COLO829 (cell line): ENCODE results near the gene LIN7B.
A peak's percentile ranks its signal among the peaks of the same experiment; 100 is the strongest.
"Not testable (repeated sequence)": the region's sequence is repeated elsewhere in the genome, so short reads cannot be mapped to it uniquely, and the experiment has no call there.

Experiments used
- DNase-seq: peaks from one replicate; pipeline ENCODE4 v3.0.0; 2012; ENCODE audit warnings: low spot score

Gene LIN7B

DNA sequence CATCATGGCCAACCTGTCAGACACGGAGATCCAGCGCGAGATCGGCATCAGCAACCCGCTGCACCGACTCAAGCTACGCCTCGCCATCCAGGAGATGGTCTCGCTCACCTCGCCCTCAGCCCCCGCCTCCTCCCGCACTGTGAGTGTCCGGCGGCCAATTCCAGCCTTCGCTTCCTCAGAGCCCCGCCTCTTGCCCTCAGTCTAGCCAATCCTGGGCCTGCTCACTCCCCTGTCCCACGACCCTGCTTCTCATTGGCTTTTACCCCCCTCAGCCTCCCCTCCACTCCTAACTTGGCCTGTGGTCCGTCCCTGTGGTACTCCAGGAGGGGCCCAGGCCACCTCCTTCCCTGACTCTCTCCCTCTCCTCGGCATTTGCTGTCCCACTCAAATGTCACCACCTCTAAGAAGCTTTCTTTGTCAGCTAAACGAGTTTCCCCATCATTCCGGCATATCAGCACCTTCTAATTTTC is 28.7 kb downstream of the LIN7B start:
- no peak for DNase-seq

DNA sequence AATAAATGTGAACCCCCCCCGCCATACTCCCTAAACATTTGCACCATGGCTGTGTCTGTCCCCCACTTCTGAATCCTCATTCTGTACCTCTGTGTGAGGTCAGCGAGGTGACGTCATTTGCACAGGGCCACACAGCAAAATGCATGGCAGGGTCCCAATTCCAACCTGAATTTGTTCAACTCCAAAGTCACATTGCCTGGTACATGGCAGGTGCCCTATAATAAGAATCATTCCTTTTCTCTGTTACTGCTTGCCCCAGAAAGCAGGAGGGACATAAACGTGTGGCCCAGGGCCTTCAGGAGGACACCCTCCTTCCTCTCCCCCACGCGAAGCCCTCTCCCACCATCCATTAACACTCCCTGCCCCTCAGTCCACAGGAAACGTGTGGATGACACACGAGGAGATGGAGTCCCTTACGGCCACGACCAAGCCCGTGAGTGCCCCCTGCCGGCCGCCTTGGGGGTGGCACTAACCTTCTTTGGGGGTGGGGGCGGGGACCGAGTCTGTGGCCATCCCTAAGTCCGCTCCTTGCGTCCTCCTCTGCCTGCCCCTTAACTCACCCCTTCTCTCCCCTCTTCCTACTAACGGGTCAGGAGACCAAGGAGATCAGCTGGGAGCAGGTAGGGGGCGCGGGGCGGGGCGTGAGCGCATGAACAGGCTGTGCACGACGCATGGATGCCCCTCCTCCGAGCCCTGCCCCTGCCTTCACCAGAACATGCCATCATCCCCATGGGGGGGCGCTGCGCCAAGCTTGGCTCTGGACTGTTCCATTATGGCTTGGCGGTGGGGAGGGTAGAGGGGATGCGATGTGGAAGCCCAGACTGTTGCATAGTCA is 31.6 kb downstream of the LIN7B start:
- peak; percentile 77 for DNase-seq

DNA sequence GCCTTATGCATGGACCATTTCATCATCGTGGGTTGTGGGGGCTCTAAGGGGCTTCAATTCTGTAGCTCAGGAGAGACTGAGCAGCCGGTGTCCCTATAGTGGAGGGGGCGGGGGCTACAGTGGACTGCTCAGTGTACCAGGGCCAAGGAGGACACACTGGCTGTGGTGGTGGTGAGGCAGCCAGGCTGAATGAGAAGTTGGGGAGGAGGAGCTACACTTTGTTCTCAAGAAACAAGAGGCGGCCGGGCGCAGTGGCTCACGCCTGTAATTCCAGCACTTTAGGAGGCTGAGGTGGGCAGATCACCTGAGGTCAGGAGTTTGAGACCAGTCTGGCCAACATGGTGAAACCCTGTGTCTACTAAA is 32.2 kb downstream of the LIN7B start:
- DNase-seq: not testable (repeated sequence)

GRCh38 chr19:49148044-49148682 is 34.0 kb downstream of the LIN7B start:
- DNase-seq: no peak

DNA sequence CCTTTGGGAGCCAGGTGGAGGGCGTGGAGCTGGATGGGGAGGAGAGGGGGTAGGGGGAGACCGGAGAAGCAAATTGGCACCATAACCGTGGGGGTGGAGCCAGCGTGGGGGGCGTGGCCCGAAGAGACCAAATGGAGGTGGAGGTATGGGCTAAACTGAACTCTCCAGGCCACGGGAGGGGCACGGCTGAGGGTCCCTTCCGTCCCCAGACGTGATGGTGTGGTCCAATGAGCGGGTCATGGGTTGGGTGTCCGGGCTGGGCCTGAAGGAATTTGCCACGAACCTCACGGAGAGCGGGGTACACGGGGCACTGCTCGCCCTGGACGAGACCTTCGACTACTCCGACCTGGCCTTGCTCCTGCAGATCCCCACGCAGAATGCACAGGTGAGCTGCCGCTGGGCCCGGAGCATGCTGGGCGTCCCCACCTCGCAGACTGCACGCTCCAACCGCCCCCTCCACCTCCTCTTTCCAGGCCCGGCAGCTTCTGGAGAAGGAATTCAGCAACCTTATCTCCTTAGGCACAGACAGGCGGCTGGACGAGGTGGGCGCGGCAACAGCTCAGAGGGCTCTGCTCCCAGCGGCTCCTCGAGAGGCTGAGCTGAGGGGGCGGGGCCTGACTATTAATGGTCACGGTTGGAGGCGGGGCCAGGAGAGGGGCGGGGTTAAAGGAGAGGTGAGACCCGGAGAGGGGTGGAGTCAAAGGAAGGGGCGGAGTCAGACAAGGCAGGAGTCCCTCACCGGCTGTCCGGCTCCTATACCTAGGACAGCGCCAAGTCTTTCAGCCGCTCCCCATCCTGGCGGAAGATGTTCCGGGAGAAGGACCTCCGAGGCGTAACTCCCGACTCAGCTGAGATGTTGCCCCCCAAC is 34.8 kb downstream of the LIN7B start:
- peak; percentile 99 for DNase-seq

DNA sequence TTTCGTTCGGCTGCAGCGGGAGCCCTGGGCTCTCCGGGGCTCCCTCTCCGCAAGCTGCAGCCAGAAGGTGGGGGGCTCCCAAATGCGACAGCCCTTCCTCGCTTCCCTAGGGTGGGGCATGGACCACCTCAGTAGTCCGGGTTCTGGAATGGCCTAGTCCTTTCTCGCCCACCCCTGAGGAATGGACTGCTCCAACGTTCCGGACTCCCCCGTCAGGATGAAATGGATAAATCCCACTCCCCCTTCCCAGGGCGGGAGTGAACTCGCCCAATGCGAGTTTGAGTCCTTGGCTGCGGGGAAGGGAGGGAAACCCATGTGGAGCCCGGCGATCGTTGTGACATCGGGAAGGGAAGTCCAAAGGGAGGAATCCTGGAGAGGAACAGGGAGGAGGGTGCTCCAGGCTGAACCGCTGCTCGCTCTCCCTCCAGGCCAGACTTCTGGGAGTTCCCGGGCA is 35.5 kb downstream of the LIN7B start:
- peak; percentile 89 for DNase-seq

- peak; percentile 86 for DNase-seq
These were observed 36.2 kb downstream of the LIN7B start for GRCh38 chr19:49150106-49150943.

DNA sequence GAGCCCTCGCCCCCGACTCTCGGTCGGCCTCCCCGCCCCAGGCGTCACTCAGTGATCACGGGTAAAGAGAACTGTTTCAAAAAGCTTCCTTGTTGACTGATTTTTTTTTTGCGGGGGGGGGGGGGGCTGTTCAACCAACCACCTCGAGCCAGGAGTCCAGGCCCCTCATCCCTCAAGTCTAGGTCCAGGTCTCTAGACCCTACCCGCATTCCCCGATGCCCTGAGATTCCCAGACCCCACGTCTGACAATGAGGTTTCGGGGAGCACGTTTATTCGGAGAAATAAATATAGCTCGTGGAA is 36.7 kb downstream of the LIN7B start:
- no peak for DNase-seq

DNA sequence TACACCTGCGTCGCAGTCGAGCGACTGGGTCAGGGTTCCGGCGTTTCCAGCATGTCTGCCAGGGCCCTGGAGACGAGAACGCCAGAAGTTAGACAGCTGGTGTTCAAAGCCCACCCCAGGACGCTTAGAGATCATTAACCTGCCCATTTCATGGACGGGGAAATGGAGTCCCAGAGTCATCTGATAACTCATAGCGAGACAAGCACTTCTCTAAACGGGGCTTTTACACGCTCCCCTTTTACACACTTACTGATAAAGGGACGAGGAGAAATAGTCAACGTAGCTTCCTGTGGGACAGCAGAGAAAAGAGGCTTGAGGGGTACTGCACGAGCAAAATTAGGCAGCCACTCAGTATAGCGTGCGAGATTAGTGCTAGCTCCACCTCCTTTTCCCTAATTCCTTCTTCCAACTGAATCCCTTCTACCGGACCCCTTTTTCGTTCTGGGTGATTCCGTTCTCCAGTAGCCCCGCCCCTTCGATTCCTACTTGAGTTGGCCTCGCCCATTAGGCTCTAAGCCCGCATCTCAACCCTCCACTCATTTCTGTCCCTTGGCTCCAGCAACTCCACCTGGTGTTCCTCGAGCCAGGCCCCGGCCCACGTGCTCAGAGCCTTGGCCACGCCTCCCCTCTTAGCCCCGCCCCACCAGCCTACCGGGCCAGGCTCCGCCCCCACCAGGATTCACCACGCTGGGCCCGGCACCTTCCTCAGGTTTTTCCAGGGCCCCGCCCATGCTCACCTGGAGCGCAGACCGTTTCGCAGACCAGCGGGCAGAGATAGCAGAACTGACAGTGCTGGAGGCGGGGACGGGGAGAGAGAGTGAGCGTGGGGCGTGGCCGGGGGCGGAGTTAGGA is 37.3 kb downstream of the LIN7B start:
- DNase-seq: peak; percentile 90

DNA sequence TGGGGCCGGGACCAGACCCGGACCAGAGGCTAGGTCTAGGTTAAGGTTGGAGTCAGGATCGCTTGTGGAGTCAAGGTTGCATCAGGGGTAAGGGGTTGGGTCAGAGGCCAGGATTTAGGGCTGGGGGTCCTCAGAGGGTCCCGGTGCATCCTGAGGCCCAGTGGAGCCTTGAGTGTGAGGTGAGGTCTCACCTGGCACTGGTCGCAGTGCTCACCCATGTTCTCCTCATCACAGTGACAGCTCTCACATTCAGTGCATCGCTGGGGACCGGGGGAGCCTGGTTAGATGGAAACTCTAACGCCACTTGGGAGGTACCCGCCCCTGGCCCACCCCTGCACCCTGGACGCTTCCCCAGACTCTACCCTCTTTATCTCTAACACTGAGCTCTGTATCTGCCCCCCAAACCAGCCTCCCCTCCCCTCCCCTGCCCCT is 38.0 kb downstream of the LIN7B start:
- DNase-seq: no peak

- DNase-seq: no peak
These were observed 39.1 kb downstream of the LIN7B start for GRCh38 chr19:49153167-49153809.

GRCh38 chr19:49154279-49154678 is 40.1 kb downstream of the LIN7B start:
- no peak for DNase-seq

- no peak for DNase-seq
These were observed 41.0 kb downstream of the LIN7B start, which contains the start of gene HRC for GRCh38 chr19:49155005-49155819. HRC (minus strand) TSS chr19:49155396; CDS start chr19:49155237, 159 bp downstream.

GRCh38 chr19:49155820-49156346 is 41.7 kb downstream of the LIN7B start:
- no peak for DNase-seq

GRCh38 chr19:49157445-49158224 is 43.5 kb downstream of the LIN7B start, which contains the start of gene TRPM4:
TRPM4 (plus strand) TSS chr19:49157792; CDS start chr19:49157867, 75 bp downstream.
- peak; percentile 67 for DNase-seq

- DNase-seq: no peak
These were observed 46.5 kb downstream of the LIN7B start for GRCh38 chr19:49160450-49161189.

GRCh38 chr19:49161987-49162386 is 47.8 kb downstream of the LIN7B start:
- DNase-seq: peak; percentile 60
